CD1c-positive myeloid dendritic cell (primary cell): Measurements from ENCODE around the gene PATE1.
"Not testable (repeated sequence)": the region's sequence is repeated elsewhere in the genome, so short reads cannot be mapped to it uniquely, and the experiment has no call there.

Experiments used
- DNase-seq: peaks from one replicate; pipeline ENCODE4 v3.0.0-alpha.2; 2016; ENCODE audit errors: extremely low spot score

The PATE1 gene

GRCh38 chr11:125745979-125746378 lies at the start of gene PATE1:
PATE1 (plus strand) TSS chr11:125746279; CDS start chr11:125746305, 26 bp downstream.
- no peak for DNase-seq

GRCh38 chr11:125701018-125701610 lies 45.0 kb upstream of the PATE1 start:
- DNase-seq, result no peak

- no peak for DNase-seq
These were observed 44.0 kb upstream of the PATE1 start for GRCh38 chr11:125701858-125702621.

GRCh38 chr11:125704686-125705085 lies 41.4 kb upstream of the PATE1 start:
- DNase-seq, result not testable (repeated sequence)

- no peak for DNase-seq
These were observed 25.3 kb upstream of the PATE1 start for GRCh38 chr11:125720781-125721180.

- DNase-seq, result no peak
These were observed 22.0 kb upstream of the PATE1 start for GRCh38 chr11:125724125-125724524.

GRCh38 chr11:125728969-125729368 lies 17.1 kb upstream of the PATE1 start:
- DNase-seq, result no peak

- DNase-seq, result no peak
These were observed 5.5 kb upstream of the PATE1 start for GRCh38 chr11:125740617-125741016.

- no peak for DNase-seq
These were observed 2.4 kb upstream of the PATE1 start for GRCh38 chr11:125743681-125744080.

- no peak for DNase-seq
These were observed 4.5 kb downstream of the PATE1 start for GRCh38 chr11:125750629-125751028.

GRCh38 chr11:125756050-125756449 lies 10.0 kb downstream of the PATE1 start:
- DNase-seq, result no peak

GRCh38 chr11:125762445-125762844 lies 16.4 kb downstream of the PATE1 start:
- no peak for DNase-seq

- no peak for DNase-seq
These were observed 17.4 kb downstream of the PATE1 start for GRCh38 chr11:125763483-125763882.

GRCh38 chr11:125766251-125766650 lies 20.2 kb downstream of the PATE1 start:
- DNase-seq, result no peak

GRCh38 chr11:125768336-125769046 lies 22.4 kb downstream of the PATE1 start:
- no peak for DNase-seq

- DNase-seq, result no peak
These were observed 24.5 kb downstream of the PATE1 start for GRCh38 chr11:125770583-125770982.

GRCh38 chr11:125772834-125773505 lies 26.9 kb downstream of the PATE1 start:
- no peak for DNase-seq

- no peak for DNase-seq
These were observed 27.4 kb downstream of the PATE1 start for GRCh38 chr11:125773516-125773915.

- no peak for DNase-seq
These were observed 31.2 kb downstream of the PATE1 start for GRCh38 chr11:125777309-125777708.

GRCh38 chr11:125778728-125779127 lies 32.6 kb downstream of the PATE1 start, which contains the start of gene PATE2:
PATE2 (minus strand) TSS chr11:125778828; CDS start chr11:125778773, 55 bp downstream.
- DNase-seq, result no peak

GRCh38 chr11:125784678-125785077 lies 38.6 kb downstream of the PATE1 start:
- no peak for DNase-seq

- DNase-seq, result no peak
These were observed 41.7 kb downstream of the PATE1 start, which contains the start of gene PATE3 for GRCh38 chr11:125787827-125788226. PATE3 (plus strand) TSS chr11:125788127; CDS start chr11:125788152, 25 bp downstream.
